HG03139 (cell line): ENCODE measurements around the gene USP12.
"Not testable (repeated sequence)": the region's sequence is repeated elsewhere in the genome, so short reads cannot be mapped to it uniquely, and the experiment has no call there.

ENCODE experiments used
- ATAC-seq: cut with Tn5 transposase; IDR thresholded peaks from one replicate; pipeline ENCODE4 v1.9.1; 2021; ENCODE audit not compliant: unreplicated experiment

USP12 gene

GRCh38 chr13:27124571-27124970, 47.0 kb downstream of the USP12 start:
- no peak for ATAC-seq

GRCh38 chr13:27123445-27123844, 48.2 kb downstream of the USP12 start:
- ATAC-seq = not testable (repeated sequence)

DNA sequence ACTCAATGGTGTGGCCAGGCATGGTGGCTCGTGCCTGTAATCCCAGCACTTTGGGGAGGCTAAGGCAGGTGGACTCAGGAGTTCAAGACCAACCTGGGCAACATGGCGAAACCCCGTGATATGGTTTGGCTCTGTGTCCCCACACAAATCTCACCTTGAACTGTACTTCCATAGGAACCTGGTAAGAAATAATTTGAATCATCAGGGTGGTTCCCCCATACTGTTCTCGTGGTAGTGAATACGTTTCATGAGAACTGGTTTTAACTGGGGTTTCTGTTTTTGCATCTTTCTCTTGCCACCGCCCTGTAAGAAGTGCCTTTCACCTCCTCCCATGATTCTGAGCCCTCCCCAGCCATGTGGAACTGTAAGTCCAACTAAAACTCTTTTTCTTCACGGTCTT, 49.6 kb downstream of the USP12 start:
- no peak for ATAC-seq

DNA sequence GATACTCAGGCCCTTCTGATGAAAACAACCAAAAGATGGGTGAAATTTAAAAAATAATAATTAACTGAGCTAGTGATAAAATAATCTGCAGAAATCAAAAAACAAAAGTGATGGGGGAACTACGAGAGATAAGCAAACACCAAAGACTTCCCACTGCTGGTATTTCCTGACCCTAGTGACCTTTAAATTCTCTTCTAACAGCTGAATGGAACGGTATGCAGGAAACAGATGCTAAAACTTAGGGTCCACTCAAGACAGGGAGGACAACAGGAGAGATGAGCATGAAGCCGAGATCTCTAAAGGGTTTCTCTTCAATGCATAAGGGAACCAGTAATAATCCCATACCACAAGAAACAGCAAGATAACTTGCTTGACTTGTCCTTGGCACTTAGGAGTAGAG, 50.8 kb downstream of the USP12 start:
- no peak for ATAC-seq

GRCh38 chr13:27120011-27120410, 51.6 kb downstream of the USP12 start:
- ATAC-seq = no peak

GRCh38 chr13:27118428-27119054, 53.1 kb downstream of the USP12 start:
- no peak for ATAC-seq

DNA sequence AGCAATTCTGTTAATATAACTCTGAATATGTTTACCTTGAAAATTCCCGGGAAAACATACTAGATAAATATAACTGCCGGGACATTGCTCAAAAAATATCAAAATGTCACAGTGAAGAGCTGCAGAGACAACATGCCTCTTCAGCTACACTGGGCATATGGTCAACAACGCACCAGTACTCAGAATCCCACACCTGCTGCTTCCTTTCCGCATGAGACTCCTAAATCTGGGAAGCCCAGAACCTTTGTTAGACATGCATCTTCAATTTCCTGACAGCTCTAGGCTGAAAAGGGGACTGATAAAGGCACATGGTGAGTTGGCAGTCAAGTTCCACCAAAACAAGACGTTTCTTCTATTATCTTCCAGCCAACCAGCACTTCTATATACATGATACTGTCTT, 53.7 kb downstream of the USP12 start:
- no peak for ATAC-seq

- ATAC-seq = no peak
Observed at GRCh38 chr13:27117158-27117557, 54.5 kb downstream of the USP12 start.

DNA sequence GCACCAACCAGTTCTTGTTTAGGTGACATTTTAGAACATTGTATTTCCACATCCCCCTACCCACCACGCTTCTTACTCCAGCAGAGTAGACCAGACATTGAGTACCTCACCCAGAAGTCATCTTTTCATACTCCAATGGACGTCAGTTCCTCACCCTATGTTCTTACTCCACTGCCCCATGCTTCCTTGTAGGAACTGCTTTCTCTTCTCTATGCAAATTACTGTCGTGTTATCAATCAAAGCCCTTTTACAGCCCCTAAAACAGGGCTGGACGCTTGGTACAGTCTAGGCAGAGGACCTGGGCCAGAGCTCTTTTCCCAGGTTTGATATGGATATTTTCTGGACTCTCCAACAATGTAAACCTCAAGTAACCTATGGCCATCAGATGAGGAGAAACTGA, 58.2 kb downstream of the USP12 start:
- no peak for ATAC-seq

DNA sequence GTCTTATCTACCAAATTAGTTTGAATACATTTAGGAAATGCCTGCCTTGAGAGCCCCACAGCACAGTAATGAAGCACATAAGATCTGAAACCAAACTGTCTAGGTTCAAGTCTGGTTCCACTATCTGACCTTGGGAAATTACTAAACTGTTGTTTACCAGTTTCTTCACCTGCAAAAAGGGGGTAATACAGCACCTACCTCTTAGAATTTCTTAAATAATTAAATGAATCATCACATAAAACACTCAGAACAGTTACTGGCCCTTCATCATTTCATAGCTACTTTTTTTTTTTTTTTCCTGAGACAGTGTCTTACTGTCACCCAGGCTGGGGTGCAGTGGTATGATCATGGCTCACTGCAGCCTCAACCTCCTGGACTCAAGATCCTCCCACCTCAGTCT, 59.6 kb downstream of the USP12 start:
- no peak for ATAC-seq

GRCh38 chr13:27110056-27110746, 61.4 kb downstream of the USP12 start:
- no peak for ATAC-seq

DNA sequence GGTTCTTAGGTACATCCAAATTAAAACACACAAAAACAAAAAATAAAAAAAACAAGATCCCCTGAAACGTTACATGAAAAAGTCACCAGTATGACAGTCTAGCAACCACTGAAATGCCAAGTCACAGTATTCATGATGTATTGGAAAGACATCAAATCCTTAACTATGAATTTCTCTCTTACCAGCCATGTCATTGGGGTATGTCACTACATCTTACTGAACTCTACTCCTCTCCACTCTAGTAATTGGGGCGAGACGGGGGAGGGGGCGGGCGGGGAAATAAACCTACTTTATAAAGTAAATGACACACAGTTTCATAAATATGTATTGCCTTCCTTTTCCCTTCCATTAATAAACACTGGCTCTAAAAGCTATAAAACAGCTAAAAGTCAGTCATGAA, 65.5 kb downstream of the USP12 start:
- no peak for ATAC-seq

DNA sequence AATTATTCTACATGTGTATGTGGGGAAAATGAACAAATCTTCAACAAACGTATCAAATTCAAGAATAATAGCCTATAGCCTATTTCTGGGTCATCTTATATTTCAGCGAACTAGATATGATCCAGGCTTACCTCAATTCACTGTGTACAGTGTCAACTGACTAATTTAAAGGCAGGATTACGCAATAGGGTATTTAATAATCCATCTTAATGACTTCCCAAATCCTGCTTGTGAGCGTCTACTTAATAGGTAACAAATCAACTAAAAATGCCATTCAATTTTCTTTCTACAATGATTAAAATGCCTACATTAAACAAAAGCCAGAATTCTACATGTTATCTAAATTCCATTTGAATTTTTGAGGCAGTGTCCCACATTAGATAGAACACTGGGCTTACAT, 67.0 kb downstream of the USP12 start:
- no peak for ATAC-seq

DNA sequence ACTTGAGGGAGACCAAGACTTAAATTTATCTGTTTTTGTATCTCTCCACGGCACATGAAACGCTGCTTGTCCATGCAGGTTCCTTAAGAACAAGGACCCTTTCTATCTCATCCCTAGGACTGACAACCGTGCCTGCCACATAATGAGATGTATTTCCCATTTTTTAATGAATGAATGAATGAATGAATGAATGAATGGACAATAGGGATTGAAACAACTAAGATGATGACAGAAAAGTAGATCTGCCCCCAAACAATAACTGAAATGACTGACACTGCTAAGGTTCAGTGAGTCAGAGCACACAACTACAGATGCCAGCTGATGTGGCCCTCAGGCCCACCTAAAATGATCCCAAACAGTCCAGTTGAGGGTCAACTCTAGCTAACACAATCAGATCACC, 69.8 kb downstream of the USP12 start:
- no peak for ATAC-seq

DNA sequence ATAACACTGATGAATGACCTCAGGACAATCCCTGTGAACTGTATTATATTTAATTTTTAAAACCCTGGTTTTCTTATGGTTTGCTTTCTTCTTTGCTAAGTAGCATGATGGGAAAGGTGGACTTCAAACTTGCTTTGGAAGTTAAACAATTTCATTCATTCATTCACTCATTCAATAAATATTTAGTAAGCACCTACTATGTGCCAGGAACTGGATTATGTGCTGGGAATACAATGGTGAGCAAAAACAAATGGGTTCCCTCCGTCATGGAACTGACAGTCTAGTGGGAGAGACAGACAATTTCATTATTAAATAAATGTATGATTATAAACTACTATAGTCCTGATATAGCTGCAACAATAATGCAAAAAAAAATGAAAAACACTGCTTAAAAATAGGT, 70.3 kb downstream of the USP12 start:
- ATAC-seq = no peak

DNA sequence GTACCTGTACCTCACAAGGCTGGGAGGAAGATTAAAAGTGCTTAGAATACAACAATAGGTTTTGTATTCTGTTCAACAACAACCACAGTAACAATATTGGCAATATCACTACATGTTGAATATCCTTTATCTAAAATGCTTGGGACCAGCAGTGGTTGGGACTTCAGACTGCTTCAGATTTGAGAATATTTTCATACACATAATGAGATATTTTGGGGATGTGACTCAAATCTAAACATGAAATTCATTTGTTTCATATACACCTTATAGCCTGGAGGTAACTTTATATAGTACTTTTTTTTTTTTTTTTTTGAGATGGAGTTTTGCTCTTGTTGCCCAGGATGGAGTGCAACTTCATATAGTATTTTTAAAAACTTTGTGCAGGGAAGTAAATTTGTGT, 73.9 kb downstream of the USP12 start:
- no peak for ATAC-seq

- no peak for ATAC-seq
Observed at GRCh38 chr13:27091451-27091850, 80.2 kb downstream of the USP12 start.

GRCh38 chr13:27088619-27089018, 83.0 kb downstream of the USP12 start:
- no peak for ATAC-seq

- no peak for ATAC-seq
Observed at GRCh38 chr13:27086599-27087265, 84.9 kb downstream of the USP12 start.

GRCh38 chr13:27083183-27083582, 88.4 kb downstream of the USP12 start:
- ATAC-seq = no peak

GRCh38 chr13:27081893-27082679, 89.5 kb downstream of the USP12 start:
- ATAC-seq = no peak
